ENCODE measurements around the gene CMA1.
"Not testable (repeated sequence)": the region's sequence is repeated elsewhere in the genome, so short reads cannot be mapped to it uniquely, and the experiment has no call there.

CMA1 gene

DNA sequence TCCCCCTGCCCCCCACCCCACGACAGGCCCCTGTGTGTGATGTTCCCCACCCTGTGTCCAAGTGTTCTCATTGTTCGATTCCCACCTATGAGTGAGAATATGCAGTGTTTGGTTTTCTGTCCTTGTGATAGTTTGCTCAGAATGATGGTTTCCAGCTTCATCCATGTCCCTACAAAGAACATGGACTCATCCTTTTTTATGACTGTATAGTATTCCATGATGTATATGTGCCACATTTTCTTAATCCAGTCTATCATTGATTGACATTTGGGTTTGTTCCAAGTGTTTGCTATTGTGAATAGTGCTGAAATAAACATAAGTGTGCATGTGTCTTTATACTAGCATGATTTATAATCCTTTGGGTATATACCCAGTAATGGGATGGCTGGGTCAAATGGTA lies 37.6 kb downstream of the CMA1 start:
- not testable (repeated sequence) for DNase-seq

DNA sequence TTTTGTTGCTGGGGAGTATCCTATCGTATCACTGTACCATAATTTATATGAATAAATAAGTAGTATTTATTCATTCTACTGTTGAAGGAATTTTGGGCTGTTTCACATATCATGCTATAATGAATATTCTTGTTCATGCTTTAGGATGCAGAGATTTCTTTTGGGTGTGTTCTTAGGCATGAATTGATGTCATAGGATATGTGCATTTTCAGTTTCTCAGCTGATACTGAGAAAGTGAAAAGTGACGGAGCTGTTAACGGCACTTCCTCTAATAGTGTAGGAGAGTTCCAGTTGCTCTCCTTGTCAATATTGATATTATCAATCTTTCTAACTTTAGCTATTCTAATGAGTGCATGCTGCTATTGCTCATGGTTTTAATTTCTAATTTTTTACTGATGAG lies 42.3 kb downstream of the CMA1 start:
- DNase-seq = no peak

DNA sequence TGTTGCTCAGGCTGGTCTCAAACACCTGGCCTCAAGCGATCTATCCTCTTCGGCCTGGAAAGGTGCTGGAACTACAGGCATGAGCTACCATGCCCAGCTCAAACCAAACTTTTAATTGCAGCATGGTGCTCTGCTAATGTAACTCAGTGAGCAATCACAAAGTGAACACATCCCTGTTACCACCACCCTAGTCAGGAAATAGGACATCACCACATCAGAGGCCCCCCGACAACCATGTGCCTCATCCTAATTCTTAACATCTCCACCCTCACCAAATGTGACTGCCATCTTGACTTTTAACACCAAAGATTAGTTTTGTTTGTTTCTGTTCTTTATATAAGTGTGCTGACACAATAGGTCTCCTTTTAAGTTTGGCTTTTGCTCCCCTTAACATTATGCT lies 42.7 kb downstream of the CMA1 start:
- DNase-seq = no peak

DNA sequence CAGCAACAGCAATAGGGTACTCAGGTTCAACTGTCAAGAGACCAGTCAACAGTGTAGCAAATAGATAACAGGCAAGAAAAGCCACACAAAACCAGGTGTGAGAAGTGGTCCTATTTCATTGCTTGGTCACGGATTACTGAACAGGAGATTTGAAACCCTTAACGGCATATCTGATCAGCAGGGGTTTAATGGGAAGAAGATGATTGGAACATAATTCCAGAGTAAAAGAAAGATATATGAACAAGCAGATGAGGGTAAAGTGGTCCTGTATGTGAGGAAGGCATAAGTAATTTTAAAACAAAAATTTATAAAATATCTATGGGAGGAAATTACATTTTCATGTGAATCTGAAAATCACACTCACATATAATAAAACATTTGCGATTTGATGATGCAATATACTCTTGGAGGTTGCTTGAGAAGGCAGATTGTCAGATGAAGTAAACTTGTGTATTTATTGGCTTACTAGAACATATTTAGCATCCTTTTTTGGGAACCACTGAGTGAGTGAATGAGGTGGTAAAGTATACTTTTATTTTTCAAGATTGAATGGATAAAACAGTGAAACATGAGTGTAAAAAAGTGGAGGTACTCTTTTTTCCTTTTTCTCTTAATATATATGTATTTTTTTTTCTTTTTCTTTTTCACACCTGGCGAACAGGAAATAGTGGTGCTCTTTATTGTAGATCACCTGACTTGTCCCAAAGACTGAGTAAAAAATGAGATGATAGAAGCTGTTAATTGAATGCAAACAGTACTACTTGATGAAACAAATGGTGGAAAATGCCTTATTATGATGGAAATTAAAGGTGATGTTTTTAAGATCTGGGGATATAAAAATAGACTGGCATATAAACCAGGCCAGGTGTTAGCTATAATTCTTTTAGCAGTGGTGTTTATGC lies 43.9 kb downstream of the CMA1 start:
- DNase-seq = no peak

DNA sequence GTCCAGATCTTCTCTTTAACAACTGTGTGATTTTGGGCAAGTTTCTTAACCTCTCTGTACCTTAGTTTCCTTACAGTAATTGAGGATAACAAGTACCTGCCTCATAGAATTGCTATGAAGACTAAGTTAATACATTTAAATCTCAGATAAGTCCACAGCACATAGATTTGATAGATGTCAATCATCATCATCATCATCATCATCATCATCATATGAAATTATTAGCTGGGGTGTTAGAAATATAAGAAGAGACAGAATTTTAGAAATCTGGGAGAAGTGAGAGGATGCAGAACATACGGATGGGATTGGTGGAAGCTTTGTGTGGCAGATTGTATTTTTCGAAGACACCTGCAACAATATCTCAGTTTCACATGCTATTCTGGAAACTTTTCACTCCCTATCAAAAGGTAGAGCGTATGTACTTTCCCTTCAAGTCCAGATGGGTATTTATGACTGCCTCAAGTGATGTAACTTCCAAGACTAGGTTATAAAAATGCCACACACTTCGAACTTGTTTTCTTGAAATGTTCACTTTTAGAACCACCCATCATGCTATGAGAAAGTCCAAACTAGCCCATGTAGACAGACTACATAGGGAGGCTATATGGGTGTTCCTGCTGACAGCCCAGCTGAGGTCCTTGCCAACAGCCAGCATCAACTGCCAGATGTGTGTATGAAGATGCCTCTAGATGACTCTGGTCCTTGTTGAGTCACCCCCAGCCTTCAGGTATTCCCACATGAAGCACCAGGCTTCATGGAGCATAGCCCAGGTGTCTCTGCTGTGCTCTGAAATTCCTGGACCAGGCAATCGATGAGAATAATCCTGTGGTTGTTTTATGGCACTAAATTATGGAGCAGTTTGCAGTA lies 44.8 kb downstream of the CMA1 start:
- no peak for DNase-seq

DNA sequence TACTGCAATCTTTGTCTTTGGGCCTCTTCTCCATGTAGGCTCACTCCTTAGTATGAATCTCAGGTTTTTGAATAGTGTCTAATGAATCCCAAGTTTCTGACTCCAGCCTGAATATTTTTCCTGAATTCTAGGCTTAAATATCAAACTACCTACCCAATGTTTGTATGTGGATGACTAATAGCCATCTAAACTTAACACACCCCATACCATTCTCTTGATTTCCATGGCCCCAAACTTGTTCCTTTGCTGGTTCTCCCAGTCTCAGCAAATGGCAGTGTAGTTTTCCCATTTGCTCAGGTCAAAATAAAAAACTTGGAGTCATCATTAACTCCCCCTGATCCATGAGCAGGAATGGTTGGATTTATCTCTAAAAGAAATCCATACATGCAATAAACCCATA lies 46.7 kb downstream of the CMA1 start:
- no peak for DNase-seq

DNA sequence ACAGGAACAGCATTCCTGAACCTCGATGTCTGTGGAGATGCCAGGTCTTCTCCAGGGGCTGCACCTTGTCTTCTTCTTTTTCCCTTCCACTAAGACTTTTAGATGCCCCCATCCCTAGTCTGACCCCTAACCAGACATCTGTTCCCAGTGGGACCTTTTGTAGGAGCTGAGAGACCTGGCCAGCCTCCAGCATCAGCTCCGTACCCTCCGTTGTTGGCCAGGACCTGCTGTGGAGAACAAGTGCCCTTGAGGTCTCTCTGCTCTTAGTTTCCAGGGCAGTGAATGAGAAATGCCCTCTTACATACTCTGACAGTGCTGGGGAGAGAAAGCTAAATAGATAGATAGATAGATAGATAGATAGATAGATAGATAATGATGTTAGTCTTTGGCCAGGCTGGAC lies 48.7 kb downstream of the CMA1 start:
- no peak for DNase-seq

DNA sequence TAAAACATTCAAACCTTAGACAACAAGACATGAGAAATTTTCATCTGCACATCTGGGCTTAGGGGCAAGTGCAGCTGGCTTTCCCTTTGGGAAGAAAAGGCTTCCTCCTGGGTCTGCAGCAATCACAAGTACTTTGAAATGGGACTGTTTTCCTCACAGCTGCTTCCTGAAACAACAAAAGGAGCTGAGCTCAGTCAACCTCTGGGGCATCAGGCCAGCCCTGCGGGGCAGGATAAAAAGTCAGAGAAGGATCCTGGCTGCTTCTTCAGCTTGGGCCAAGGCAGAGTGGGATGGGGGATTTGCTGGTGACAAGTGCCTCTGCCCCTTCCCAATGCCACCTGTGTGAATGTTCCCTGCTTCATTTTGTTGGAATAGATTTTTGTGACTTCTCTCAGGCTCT lies 49.3 kb downstream of the CMA1 start:
- DNase-seq = no peak

DNA sequence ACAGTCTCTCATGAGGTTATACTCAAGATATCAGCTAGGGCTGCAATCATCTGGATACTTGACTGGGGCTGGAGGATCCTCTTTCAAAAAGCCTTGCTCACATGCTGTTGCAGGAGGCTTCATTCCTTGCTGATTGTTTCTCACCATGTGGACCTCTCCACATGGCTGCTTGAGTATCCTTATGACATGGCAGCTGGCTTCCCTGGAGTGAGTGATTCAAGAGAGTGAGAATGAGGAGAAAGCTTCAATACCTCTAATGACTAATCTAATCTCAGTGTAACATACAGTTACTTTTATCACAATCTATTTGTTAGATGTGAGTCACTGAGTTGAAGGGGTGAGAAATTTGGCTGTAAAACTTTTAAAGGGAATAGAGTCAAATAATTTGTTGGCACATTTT lies 51.1 kb downstream of the CMA1 start:
- no peak for DNase-seq
